HEK293 (cell line): Measurements from ENCODE around the gene DIP2A.
A peak's percentile ranks its signal among the peaks of the same experiment; 100 is the strongest.

ENCODE experiments used
- HOXA7 ChIP-seq: sonication (generic); formaldehyde crosslinking; IDR thresholded peaks from 2 replicates; pipeline ENCODE4 v1.8.1; 2022; ENCODE audit warnings: missing genetic modification reagents, borderline replicate concordance
- SALL2 ChIP-seq: fragments of 450-650 bp; formaldehyde crosslinking; IDR thresholded peaks from 2 replicates; pipeline ENCODE4 v1.5.0; 2017; ENCODE audit warnings: missing biosample characterization, mild to moderate bottlenecking, missing genetic modification characterization, borderline replicate concordance
- TSHZ1 ChIP-seq: fragments of 450-650 bp; formaldehyde crosslinking; IDR thresholded peaks from 2 replicates; pipeline ENCODE4 v1.5.1; 2016; ENCODE audit warnings: missing biosample characterization, missing genetic modification characterization, borderline replicate concordance
- YY2 ChIP-seq: fragments of 450-650 bp; formaldehyde crosslinking; IDR thresholded peaks from 2 replicates; pipeline ENCODE4 v1.5.1; 2016; ENCODE audit warnings: missing biosample characterization, missing genetic modification characterization
- ZBTB10 ChIP-seq: fragments of 450-650 bp; formaldehyde crosslinking; IDR thresholded peaks from 2 replicates; pipeline ENCODE4 v1.5.1; 2016; ENCODE audit warnings: missing biosample characterization, missing genetic modification characterization
- ZFHX2 ChIP-seq: fragments of 450-650 bp; formaldehyde crosslinking; conservative IDR thresholded peaks from 2 replicates; pipeline ENCODE4 v1.5.1; 2016; ENCODE audit warnings: missing biosample characterization, missing genetic modification characterization
- ZNF155 ChIP-seq: fragments of 450-650 bp; formaldehyde crosslinking; IDR thresholded peaks from 2 replicates; pipeline ENCODE4 v1.5.1; 2016; ENCODE audit warnings: missing biosample characterization, missing genetic modification characterization
- ZNF174 ChIP-seq: fragments of 450-650 bp; formaldehyde crosslinking; IDR thresholded peaks from 2 replicates; pipeline ENCODE4 v1.5.0; 2017; ENCODE audit warnings: missing biosample characterization, mild to moderate bottlenecking, missing genetic modification characterization
- ZNF211 ChIP-seq: fragments of 450-650 bp; formaldehyde crosslinking; IDR thresholded peaks from 2 replicates; pipeline ENCODE4 v1.5.1; 2016; ENCODE audit warnings: low read depth, missing biosample characterization, missing genetic modification characterization
- ZNF311 ChIP-seq: fragments of 450-650 bp; formaldehyde crosslinking; IDR thresholded peaks from 2 replicates; pipeline ENCODE4 v1.5.1; 2017; ENCODE audit warnings: missing biosample characterization, missing genetic modification characterization, borderline replicate concordance
- ZNF350 ChIP-seq: fragments of 450-650 bp; formaldehyde crosslinking; IDR thresholded peaks from 2 replicates; pipeline ENCODE4 v1.5.0; 2017; ENCODE audit warnings: missing biosample characterization, mild to moderate bottlenecking, missing genetic modification characterization
- ZNF580 ChIP-seq: fragments of 450-650 bp; formaldehyde crosslinking; IDR thresholded peaks from 2 replicates; pipeline ENCODE4 v1.5.1; 2016; ENCODE audit warnings: missing biosample characterization, missing genetic modification characterization
- ZNF626 ChIP-seq: fragments of 450-650 bp; sonication (Bioruptor Pico); formaldehyde crosslinking; IDR thresholded peaks from 2 replicates; pipeline ENCODE4 v1.5.1; 2018; ENCODE audit warnings: missing biosample characterization, missing genetic modification characterization, inconsistent platforms
- ZNF791 ChIP-seq: fragments of 450-650 bp; formaldehyde crosslinking; IDR thresholded peaks from 2 replicates; pipeline ENCODE4 v1.5.1; 2016; ENCODE audit warnings: missing biosample characterization, missing genetic modification characterization
- TF ChIP-seq, protein P1 (sequence below): fragments of 450-650 bp; formaldehyde crosslinking; IDR thresholded peaks from 2 replicates; pipeline ENCODE4 v1.5.1; 2016; ENCODE audit warnings: missing biosample characterization, missing genetic modification characterization
- TF ChIP-seq, protein P2 (sequence below): fragments of 450-650 bp; formaldehyde crosslinking; IDR thresholded peaks from 2 replicates; pipeline ENCODE4 v1.5.1; 2016; ENCODE audit warnings: missing biosample characterization, missing genetic modification characterization
- TF ChIP-seq, protein P3 (sequence below): fragments of 450-650 bp; formaldehyde crosslinking; IDR thresholded peaks from 2 replicates; pipeline ENCODE4; 2016; ENCODE audit warnings: missing biosample characterization, missing genetic modification characterization
- TF ChIP-seq, protein P4 (sequence below): fragments of 450-650 bp; formaldehyde crosslinking; IDR thresholded peaks from 2 replicates; pipeline ENCODE4 v1.5.1; 2016; ENCODE audit warnings: missing biosample characterization, missing genetic modification characterization
- TF ChIP-seq, protein P5 (sequence below): fragments of 450-650 bp; formaldehyde crosslinking; IDR thresholded peaks from 2 replicates; pipeline ENCODE4 v1.5.1; 2016; ENCODE audit warnings: missing biosample characterization, missing genetic modification characterization
- TF ChIP-seq, protein P6 (sequence below): fragments of 450-650 bp; formaldehyde crosslinking; IDR thresholded peaks from 2 replicates; pipeline ENCODE4 v1.5.1; 2016; ENCODE audit warnings: missing biosample characterization, missing genetic modification characterization

Gene DIP2A

GRCh38 chr21:46458315-46459023, at the start of gene DIP2A (continued):
- TF ChIP-seq, protein P1, sequence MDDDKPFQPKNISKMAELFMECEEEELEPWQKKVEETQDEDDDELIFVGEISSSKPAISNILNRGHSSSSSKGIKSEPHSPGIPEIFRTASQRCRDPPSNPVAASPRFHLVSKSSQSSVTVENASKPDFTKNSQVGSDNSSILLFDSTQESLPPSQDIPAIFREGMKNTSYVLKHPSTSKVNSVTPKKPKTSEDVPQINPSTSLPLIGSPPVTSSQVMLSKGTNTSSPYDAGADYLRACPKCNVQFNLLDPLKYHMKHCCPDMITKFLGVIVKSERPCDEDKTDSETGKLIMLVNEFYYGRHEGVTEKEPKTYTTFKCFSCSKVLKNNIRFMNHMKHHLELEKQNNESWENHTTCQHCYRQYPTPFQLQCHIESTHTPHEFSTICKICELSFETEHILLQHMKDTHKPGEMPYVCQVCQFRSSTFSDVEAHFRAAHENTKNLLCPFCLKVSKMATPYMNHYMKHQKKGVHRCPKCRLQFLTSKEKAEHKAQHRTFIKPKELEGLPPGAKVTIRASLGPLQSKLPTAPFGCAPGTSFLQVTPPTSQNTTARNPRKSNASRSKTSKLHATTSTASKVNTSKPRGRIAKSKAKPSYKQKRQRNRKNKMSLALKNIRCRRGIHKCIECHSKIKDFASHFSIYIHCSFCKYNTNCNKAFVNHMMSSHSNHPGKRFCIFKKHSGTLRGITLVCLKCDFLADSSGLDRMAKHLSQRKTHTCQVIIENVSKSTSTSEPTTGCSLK (tag by site-specific recombination): no peak
- TF ChIP-seq, protein P2, sequence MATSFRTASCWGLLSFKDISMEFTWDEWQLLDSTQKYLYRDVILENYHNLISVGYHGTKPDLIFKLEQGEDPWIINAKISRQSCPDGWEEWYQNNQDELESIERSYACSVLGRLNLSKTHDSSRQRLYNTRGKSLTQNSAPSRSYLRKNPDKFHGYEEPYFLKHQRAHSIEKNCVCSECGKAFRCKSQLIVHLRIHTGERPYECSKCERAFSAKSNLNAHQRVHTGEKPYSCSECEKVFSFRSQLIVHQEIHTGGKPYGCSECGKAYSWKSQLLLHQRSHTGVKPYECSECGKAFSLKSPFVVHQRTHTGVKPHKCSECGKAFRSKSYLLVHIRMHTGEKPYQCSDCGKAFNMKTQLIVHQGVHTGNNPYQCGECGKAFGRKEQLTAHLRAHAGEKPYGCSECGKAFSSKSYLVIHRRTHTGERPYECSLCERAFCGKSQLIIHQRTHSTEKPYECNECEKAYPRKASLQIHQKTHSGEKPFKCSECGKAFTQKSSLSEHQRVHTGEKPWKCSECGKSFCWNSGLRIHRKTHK (tag by site-specific recombination): no peak
- no peak for TF ChIP-seq ZNF174
- TF ChIP-seq ZNF155: no peak
- TF ChIP-seq, protein P3, sequence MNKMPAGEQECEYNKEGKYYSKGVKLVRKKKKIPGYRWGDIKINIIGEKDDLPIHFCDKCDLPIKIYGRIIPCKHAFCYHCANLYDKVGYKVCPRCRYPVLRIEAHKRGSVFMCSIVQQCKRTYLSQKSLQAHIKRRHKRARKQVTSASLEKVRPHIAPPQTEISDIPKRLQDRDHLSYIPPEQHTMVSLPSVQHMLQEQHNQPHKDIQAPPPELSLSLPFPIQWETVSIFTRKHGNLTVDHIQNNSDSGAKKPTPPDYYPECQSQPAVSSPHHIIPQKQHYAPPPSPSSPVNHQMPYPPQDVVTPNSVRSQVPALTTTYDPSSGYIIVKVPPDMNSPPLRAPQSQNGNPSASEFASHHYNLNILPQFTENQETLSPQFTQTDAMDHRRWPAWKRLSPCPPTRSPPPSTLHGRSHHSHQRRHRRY (tag by site-specific recombination): no peak
- TF ChIP-seq ZNF626 (tag by site-specific recombination): no peak
- TF ChIP-seq SALL2 (tag by site-specific recombination): no peak
- TF ChIP-seq YY2 (tag by site-specific recombination): no peak
- no peak for TF ChIP-seq ZNF211 (tag by site-specific recombination)
- TF ChIP-seq ZFHX2: peak; percentile 82
- no peak for TF ChIP-seq ZNF311 (tag by site-specific recombination)
- TF ChIP-seq, protein P4, sequence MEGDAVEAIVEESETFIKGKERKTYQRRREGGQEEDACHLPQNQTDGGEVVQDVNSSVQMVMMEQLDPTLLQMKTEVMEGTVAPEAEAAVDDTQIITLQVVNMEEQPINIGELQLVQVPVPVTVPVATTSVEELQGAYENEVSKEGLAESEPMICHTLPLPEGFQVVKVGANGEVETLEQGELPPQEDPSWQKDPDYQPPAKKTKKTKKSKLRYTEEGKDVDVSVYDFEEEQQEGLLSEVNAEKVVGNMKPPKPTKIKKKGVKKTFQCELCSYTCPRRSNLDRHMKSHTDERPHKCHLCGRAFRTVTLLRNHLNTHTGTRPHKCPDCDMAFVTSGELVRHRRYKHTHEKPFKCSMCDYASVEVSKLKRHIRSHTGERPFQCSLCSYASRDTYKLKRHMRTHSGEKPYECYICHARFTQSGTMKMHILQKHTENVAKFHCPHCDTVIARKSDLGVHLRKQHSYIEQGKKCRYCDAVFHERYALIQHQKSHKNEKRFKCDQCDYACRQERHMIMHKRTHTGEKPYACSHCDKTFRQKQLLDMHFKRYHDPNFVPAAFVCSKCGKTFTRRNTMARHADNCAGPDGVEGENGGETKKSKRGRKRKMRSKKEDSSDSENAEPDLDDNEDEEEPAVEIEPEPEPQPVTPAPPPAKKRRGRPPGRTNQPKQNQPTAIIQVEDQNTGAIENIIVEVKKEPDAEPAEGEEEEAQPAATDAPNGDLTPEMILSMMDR (tag by site-specific recombination): peak; percentile 84
- no peak for TF ChIP-seq ZNF350 (tag by site-specific recombination)
- TF ChIP-seq, protein P5, sequence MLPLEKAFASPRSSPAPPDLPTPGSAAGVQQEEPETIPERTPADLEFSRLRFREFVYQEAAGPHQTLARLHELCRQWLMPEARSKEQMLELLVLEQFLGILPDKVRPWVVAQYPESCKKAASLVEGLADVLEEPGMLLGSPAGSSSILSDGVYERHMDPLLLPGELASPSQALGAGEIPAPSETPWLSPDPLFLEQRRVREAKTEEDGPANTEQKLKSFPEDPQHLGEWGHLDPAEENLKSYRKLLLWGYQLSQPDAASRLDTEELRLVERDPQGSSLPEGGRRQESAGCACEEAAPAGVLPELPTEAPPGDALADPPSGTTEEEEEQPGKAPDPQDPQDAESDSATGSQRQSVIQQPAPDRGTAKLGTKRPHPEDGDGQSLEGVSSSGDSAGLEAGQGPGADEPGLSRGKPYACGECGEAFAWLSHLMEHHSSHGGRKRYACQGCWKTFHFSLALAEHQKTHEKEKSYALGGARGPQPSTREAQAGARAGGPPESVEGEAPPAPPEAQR (tag by site-specific recombination): no peak
- peak; percentile 47; the same call in 1 of the 2 replicates for TF ChIP-seq TSHZ1 (tag by site-specific recombination)
- TF ChIP-seq, protein P6, sequence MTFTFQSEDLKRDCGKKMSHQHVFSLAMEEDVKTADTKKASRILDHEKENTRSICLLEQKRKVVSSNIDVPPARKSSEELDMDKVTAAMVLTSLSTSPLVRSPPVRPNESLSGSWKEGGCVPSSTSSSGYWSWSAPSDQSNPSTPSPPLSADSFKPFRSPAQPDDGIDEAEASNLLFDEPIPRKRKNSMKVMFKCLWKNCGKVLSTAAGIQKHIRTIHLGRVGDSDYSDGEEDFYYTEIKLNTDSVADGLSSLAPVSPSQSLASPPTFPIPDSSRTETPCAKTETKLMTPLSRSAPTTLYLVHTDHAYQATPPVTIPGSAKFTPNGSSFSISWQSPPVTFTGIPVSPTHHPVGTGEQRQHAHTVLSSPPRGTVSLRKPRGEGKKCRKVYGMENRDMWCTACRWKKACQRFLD (tag by site-specific recombination): 0 out of 2 replicates have a peak, but pooled peaks have one; percentile 6
- TF ChIP-seq ZNF580 (tag by site-specific recombination): no peak
- no peak for TF ChIP-seq HOXA7
- TF ChIP-seq ZNF791: no peak
- TF ChIP-seq ZBTB10 (tag by site-specific recombination): peak; percentile 55; the same call in 1 of the 2 replicates
